ENCODE data around the gene PPP1R8.
"Not testable (repeated sequence)": the region's sequence is repeated elsewhere in the genome, so short reads cannot be mapped to it uniquely, and the experiment has no call there.

PPP1R8 gene

DNA sequence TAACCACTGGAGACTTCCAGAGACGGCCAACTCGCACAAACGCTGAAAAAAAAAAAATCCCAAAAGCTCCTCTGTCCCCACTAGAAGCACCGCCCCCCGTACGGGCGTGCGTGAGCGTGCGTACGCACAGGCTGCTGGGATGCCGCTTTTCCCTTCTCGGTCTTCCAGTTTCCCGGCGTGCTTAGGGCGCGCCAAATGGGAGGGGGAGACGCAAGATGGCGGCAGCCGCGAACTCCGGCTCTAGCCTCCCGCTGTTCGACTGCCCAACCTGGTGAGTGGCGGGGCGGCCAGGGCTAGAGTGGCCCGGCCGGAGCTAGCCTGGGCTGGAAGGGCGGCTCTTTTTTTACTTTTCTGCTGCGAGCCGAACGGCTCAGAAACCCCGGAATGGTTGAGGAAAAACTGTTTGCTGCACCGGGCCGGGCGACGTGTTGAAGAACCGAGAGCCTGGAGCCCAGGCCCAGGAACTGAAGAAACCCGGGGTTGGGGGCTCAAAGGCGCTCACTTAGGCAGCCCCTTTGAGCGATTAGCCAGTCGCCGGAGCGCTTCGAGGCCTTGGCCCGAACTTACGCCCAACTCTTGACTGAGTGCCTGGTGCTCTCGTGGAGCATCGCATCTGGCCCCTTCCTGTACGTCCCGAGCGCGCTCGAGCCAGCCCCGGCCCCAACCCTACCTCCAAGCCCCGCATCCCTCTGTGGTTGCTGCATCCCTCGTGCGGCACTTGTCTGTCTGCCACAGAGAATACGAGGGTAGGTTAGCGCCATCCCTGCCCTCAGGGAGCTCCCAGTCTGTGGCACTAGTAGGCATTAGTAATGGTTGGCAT is at the start of gene PPP1R8:
PPP1R8 (plus strand) TSS at position 162 of the 820 bp plus-strand sequence; CDS start at position 216, 54 bp downstream.
- peak; percentile 86 for DNase-seq (ENCODE audit: low read depth)
- TF ChIP-seq CTCF (IDR thresholded peaks at IDR 0.05; ENCODE audit: low read depth, low read length, missing control alignments): no peak

GRCh38 chr1:27782950-27783349 is 47.6 kb upstream of the PPP1R8 start:
- no peak for DNase-seq (ENCODE audit: low read depth)
- TF ChIP-seq CTCF (IDR thresholded peaks at IDR 0.05; ENCODE audit: low read depth, low read length, missing control alignments): no peak
- no peak overlapping the region for H3K4me3 ChIP-seq (ENCODE audit: low read depth, low read length)

More for the DNA sequence above, at the start of gene PPP1R8:
- H3K4me3 ChIP-seq (ENCODE audit: low read depth, low read length): peak within 1 kb of the TSS; percentile 90

DNA sequence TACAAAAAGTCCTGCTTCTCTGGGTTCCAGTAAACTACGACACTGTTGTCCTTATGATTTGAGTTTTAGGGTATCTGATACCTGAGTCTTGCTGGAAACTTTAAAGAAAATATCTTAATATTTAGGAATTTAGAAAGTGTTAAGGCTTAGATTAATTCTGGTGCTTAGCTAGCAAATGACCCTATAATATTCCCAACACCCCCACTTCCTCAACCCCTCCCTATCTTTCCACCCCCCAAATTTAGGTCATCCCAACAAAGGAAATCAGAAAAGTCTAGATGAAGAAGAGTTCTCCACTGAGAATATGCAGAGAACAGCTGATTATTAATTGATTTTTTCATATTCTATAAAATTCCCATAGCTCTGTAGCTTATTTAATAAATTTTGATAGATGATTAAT is 45.9 kb upstream of the PPP1R8 start:
- H3K4me3 ChIP-seq (ENCODE audit: low read depth, low read length): no peak overlapping the region
- no peak for TF ChIP-seq CTCF (IDR thresholded peaks at IDR 0.05; ENCODE audit: low read depth, low read length, missing control alignments)
- DNase-seq (ENCODE audit: low read depth): no peak

DNA sequence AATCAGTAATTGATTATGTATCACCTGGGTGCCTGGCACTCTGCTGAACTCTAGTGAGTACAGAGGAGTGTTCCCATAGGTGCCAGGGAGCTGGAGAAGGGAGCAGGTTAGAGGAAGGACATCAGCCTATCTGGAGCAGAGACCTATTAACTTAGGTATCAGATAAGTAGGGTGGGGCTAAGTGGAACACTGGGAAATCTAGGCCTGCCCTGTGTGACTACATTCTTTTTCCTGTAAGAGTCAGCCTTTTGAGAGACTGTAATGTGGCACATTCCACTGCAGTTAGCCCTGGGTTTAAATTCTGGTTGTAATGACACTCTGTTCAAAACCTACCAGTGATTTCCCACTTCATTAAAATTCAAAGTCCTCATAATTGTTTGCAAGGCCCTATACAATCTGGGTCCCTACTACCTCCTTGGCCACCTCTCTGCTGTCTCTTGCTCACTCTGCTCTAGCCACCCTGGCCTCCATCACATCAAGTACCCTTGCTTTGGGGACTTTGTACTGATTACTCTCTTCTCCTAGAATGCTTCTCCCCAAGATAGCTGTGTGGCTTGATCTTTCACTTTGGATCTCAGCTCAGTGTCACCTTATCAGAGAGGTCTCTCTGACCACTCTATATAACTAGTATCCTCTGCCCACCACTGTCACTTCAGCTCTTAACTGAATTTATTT is 44.7 kb upstream of the PPP1R8 start:
- DNase-seq (ENCODE audit: low read depth): no peak
- no peak overlapping the region for H3K4me3 ChIP-seq (ENCODE audit: low read depth, low read length)
- no peak for TF ChIP-seq CTCF (IDR thresholded peaks at IDR 0.05; ENCODE audit: low read depth, low read length, missing control alignments)

GRCh38 chr1:27787895-27788294 is 42.7 kb upstream of the PPP1R8 start:
- no peak for TF ChIP-seq CTCF (IDR thresholded peaks at IDR 0.05; ENCODE audit: low read depth, low read length, missing control alignments)
- DNase-seq (ENCODE audit: low read depth): no peak

GRCh38 chr1:27789540-27790041 is 41.0 kb upstream of the PPP1R8 start:
- no peak overlapping the region for H3K4me3 ChIP-seq (ENCODE audit: low read depth, low read length)
- no peak for TF ChIP-seq CTCF (IDR thresholded peaks at IDR 0.05; ENCODE audit: low read depth, low read length, missing control alignments)
- DNase-seq (ENCODE audit: low read depth): no peak

More at GRCh38 chr1:27787895-27788294, 42.7 kb upstream of the PPP1R8 start:
- H3K4me3 ChIP-seq (ENCODE audit: low read depth, low read length): no peak overlapping the region

DNA sequence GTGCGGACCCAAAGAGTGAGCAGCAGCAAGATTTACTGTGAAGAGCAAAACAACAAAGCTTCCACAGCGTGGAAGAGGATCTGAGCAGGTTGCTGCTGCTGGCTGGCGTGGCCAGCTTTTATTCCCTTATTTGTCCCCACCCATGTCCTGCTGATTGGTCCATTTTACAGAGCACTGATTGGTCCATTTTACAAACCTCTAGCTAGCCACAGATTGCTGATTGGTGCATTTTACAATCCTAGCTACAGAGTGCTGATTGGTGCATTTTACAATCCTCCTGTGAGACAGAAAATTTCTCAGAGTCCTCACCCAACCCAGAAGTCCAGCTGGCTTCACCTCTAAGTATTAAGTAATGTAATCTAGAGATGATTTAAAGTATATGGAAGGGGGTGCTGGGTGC is 40.3 kb upstream of the PPP1R8 start:
- not testable (repeated sequence) for DNase-seq (ENCODE audit: low read depth); H3K4me3 ChIP-seq (ENCODE audit: low read depth, low read length)
